Occipital lobe (tissue), 2 donors: ENCODE measurements around the gene RC3H2. TPM values are rescaled to one million over a fixed set of nuclear protein-coding genes. Genes with fewer than 3 reads are reported as not detected.

ENCODE experiments used
- DNase-seq: peaks from one replicate; lab custom pipeline; 2025; lab: John Stamatoyannopoulos, UW
- total RNA-seq: library from RNA; depleted of rRNA; stranded (reverse); fragments of >200 nt; gene quantifications from one replicate; pipeline ENCODE4 v1.2.3, GENCODE V29; 2014

The RC3H2 gene, protein sequence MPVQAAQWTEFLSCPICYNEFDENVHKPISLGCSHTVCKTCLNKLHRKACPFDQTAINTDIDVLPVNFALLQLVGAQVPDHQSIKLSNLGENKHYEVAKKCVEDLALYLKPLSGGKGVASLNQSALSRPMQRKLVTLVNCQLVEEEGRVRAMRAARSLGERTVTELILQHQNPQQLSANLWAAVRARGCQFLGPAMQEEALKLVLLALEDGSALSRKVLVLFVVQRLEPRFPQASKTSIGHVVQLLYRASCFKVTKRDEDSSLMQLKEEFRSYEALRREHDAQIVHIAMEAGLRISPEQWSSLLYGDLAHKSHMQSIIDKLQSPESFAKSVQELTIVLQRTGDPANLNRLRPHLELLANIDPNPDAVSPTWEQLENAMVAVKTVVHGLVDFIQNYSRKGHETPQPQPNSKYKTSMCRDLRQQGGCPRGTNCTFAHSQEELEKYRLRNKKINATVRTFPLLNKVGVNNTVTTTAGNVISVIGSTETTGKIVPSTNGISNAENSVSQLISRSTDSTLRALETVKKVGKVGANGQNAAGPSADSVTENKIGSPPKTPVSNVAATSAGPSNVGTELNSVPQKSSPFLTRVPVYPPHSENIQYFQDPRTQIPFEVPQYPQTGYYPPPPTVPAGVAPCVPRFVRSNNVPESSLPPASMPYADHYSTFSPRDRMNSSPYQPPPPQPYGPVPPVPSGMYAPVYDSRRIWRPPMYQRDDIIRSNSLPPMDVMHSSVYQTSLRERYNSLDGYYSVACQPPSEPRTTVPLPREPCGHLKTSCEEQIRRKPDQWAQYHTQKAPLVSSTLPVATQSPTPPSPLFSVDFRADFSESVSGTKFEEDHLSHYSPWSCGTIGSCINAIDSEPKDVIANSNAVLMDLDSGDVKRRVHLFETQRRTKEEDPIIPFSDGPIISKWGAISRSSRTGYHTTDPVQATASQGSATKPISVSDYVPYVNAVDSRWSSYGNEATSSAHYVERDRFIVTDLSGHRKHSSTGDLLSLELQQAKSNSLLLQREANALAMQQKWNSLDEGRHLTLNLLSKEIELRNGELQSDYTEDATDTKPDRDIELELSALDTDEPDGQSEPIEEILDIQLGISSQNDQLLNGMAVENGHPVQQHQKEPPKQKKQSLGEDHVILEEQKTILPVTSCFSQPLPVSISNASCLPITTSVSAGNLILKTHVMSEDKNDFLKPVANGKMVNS
- 125 TPM for total RNA-seq

DNA sequence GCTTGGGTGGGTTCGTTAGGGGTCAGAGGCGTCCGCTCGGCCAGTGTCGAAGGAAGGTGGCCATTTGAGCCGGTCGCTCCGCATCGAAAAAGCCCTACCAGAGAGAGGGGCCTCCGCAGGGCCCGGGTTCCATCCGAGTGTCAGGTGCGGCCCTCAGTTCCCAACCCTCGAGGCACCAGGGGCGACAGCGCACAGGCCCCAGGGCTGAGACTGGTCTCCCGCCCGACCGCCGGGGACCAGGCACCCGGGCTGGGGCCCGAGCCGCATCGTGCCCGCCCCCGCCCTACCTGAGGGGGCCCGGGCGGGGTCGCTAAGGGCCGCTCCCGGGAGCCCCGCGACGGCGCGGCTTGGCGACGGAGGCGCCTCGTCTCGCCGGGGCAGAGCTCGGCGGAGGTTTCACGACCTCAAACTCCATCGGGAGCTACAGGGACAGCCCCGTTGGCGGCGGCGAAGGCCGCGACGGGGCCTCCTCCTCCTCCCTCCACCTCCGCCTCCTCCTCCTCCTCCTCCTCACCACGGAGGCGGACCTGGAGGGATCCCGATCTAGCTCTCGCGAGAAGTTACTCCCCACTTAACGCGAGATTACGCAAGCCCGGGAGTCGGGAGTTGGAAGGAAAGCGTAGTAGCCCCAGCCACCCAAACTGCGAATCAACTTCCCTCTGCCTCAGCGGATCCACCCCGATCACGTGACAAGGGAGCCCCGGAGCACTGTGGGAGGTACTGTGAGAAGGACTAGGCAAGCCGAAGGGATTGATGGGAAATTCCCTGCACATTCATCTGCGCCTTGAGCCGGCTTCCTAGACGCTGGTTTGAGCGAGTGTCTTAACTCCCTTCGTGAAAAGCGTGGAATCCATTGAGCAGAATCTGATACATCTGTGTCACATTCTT is at the start of gene RC3H2:
RC3H2 (minus strand) TSS at position 537 of the 888 bp plus-strand sequence. CDS start 7,850 bp downstream, outside the sequence.
- peak; percentile 100 for DNase-seq

DNA sequence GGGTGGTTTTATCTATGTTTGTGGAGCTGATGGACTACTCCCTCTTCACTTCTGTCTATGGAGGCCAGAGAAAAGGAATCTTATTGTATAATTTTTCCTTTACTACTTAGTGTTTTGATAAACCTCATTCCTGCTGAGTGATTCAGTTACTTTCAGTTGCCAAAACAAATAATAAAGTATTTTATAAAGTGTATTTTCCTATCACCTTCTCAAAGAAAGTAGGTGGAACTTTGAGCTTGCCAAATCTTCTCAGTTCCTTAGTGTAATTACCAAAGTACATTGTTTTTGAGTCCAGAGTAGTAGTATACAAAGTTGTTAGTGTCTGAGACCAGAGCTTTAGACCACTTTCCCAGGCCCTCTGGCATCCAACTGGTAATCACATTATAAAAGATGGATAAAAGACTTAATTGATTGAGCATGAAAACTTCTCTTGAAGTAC is 49.1 kb upstream of the RC3H2 start:
- no peak for DNase-seq

DNA sequence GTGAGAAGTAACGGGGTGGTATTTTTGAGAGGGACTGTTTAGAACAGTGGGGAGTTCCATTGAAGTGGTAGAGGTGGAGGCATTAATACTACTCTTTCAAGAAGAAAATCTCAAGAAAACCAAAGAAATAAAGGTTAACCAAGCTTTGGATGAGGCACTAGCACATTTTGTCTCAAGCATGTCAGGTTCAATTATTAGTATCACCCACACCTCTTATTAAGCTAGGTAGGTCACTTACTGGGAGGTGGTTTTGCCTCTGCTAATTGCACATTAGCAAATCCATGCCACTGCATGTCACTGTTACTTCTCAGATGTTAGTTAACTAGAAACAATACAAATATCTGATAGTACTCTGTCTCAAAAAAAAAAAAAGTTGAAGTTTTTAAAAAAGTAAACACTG is 45.9 kb upstream of the RC3H2 start:
- no peak for DNase-seq

DNA sequence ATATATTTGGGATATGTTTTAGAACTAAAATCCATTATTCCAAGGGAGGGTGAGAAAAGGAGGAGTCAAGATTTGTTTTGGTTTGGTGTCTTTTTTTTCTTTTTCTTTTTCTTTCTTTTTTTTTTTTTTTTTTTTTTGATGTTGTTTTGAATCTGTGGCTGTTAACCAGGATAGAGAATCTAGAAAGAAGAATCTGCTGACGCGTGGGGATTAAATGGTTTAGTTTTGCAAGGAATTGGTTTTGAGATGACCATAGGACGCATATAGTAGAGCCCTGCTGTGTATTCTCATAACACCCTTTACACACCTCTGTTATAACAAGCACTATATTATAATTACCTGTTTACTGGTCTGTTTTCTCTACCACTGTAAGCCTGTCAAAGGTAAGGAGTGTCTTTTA is 45.1 kb upstream of the RC3H2 start:
- DNase-seq: no peak

DNA sequence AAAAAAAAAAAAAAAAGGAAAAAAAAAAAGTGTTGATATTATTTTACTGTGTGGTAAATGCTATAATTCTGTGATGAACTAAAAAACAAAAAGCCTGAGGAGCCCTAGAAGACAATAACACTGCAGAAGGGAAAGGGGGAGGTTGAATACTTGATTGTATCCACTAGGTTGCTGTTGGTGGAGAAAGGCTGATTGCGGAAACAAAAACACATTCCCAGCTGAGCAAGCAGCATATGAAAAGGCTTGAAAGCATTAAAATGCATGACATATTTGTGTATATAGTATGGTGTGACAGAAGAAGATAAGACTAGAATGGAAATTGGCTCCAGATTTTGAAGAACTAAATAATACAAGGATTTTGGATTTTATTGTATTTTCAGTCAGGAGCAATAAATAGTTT is 44.5 kb upstream of the RC3H2 start:
- no peak for DNase-seq

DNA sequence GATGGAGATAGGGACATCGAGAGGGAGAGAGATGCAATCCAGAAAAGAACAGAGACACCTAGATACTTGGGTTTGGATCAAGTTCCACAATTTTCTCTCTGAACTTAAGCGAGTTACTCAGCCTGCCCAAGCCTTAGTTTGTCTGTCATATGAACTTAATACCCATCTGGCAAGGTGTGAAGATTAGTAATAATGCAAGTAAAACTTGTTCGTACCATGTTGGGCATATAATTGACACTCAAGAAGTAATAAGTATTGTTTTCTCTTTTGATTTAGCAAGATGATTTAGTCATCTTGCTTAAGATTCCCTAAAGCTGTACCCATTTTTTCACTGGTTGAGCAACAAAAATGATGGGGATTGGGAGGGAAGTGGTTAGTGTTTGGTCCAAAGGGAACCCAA is 43.2 kb upstream of the RC3H2 start:
- no peak for DNase-seq

DNA sequence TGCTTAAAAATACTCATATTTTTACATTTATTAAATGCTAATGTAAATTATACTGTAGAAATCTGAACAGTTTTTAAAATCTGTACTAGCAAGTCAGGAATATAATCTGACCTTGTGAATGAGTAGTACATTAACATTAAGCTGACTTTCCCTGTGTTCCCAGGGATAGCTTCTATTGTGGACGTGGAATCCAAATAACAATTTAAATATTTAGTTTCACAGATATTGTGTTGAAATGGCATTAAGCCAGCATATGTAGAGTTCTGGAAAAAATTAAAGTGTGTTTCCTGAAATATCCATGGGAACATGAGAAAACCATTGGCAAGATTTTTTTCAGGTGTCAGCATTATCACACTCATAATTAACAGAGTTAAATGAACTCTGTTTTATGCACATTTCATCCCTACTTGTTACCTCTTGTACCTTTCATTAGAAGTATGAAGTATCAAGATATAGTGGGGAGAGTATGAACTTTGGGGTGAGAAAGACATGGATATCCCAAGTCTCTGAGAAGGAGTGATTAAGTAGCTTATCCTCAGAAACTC is 41.4 kb upstream of the RC3H2 start:
- no peak for DNase-seq

DNA sequence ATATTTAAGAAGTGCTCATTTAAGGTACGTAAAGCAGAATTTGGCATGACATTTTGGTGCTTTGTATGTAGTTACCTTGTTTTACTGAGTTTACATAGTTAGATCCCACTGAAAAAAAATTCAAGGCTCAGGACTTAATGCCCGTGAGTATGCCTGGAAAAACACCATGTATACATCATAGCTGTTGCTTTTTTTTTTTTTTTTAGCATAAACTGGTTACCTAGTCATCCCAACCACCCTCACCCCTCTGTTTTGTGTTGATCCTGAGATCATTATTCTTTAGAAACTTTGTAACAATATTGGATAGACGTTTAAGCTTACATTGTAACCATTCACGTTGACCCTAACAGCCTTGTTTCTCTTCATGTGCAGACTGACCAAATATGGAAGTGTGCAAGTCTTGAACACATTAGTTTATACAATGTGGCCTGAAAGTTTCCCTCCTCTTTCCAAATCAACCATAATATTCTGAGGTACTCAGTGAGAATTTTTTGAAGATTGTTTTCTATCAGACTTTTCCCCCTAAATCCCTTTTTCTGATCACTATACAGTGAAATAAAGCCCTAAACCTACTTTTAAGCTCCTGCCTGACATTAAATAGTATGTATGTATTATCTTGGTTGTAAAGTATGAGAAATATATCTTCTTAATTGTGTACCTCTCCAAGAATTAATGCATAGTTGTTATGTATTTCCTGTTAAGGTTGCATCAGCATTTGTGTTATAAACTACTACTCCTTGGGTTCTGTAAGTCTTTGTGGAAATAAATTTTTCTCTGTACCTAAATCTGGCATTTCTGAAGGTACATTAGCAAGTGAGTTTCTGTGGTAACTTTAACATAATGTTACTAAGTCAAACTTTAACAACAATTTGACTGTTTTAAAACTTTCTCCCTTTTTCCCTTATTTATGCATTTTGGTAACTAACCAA is 40.1 kb upstream of the RC3H2 start:
- no peak for DNase-seq

DNA sequence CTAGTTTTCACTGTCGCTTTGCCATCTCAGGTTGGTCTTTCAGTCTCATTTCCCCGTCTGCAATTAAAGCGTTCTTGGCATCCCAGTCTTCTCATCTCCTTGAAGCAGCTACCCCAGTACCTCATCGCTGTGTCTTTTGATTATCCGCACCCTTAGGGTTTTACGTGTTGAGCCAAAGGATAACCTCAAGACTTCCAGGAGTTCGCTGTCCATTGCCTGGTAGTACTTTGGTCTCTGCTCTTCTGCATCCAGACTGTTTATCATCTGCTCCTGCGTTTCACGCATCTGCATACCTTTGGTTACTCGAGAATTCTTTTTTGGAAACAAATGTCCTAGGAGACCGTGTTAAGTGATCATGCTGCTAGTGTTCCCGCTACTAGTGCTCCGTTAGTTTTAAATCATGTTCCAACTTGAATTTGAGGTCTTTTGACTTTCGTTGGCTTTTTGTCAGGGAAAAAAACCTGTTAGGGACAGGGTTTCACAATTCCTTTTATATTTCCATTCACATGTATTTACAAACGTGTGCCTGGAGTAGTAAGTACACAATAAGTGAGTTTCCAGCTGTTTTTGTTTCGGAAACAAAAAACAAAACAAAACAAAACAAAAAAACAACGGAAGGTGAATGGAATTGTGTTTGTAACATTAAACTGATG is 36.5 kb upstream of the RC3H2 start:
- peak; percentile 17 for DNase-seq

DNA sequence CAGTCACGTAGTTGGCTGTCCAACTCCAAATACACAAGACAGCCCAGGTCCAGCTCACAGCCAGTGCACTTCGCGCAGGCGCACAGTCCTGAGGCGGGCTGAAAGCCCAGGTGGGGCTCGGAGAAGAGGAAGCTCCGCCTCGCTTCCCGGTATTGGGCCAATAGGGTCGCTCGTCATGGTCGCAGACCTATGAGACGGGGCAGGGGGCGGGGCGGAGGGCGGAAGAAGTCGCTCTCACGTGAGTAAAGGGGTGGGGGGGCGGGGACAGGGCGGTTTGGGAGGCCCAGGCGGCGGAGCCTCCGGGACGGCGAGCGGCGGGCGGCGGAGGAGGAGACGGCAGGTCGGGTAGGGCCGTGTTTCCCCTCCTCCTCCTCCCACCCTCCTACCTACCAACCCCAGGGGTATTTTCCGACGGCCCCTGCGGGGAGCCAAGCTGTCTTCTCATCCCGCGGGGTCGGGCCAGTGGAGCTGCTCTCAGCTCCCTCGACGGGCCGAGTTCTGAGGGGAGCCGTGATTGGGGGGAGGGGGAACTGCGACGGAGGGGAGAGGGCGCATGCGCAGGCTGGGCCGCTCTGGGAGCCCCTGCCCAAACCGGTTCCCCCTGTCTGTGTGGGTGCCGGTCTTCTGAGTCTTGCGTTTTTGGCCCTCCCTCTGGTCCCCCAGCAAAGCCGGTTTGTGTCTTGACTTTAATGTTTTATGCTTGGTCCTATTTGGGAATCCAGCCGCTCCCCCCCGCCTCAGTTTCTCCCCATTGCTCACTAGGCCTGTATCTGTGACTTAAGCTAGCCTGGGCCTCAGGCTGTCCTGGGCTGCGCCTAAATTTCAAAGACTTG is 35.8 kb upstream of the RC3H2 start, which contains the start of gene RABGAP1:
RABGAP1 (plus strand) TSS at position 272 of the 833 bp plus-strand sequence. CDS start 16,040 bp downstream, outside the sequence.
- peak; percentile 97 for DNase-seq

DNA sequence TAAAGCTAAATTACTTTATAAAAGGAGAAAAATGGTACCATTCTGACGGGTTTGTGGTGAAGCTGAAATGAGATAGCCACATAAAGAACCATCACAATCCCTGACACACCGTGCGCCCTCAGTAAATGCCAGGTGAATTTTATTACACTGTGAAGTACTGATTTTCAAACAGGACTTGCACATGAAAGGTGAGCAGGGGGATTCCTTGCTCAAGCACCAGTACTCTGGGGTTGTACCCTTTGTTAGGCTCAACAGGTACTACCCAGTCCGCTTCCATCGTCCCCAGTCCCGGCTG is 35.2 kb upstream of the RC3H2 start:
- DNase-seq: no peak

DNA sequence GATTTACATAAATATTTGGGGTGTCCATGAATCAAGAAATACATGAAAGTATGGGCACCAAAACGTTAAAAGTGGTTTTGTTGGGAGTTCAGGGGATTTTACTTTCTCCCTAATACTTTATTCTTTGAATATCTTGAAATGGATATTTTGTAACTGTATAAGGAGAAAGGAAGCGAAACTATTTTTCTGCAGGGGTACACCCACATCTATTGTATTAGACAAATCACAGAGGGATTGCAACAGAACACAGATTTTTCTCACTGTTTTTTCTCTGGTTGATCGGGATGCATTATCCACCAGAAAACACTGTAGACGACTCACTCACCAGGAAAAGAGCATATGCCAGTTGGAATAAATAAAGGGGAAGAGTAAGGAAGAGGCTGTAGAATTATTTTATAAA is 34.4 kb upstream of the RC3H2 start:
- DNase-seq: no peak

DNA sequence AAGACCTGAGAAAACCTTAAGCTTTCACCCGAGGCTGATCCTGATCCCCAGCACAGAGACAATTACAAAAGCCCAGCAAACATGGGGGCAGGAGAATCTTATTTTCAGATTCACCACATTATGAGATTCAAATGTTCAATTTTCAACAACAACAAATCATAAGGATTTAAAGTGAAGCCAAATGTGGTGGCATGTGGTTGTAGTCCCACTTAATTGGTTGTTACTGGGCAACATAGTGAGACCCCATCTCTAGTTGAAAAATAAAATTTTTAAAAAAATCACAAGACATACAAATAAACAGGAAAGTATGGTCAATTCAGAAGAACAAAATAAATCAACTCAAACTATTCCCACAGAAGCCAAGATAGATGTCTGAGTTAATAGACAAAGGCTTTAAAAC is 31.7 kb upstream of the RC3H2 start:
- DNase-seq: no peak

DNA sequence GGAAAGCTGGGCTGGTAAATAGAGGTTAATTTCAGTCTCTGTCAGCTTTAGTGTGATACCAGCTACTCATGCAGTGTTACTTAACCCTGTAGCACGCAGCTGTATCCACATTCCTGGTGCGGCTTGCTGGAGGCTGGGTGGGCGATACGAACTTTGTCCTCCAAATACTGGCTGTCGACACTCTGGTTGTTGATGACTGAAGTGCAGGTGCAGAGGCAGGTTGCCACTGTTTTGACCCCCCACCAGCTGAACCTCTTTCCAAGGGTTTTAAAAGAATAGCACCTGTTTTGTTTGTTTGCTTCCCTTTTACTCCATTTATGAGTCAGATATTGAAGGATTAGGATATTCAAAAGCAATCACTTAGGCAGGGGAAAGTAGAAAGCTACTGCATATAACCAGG is 31.3 kb upstream of the RC3H2 start:
- DNase-seq: no peak

DNA sequence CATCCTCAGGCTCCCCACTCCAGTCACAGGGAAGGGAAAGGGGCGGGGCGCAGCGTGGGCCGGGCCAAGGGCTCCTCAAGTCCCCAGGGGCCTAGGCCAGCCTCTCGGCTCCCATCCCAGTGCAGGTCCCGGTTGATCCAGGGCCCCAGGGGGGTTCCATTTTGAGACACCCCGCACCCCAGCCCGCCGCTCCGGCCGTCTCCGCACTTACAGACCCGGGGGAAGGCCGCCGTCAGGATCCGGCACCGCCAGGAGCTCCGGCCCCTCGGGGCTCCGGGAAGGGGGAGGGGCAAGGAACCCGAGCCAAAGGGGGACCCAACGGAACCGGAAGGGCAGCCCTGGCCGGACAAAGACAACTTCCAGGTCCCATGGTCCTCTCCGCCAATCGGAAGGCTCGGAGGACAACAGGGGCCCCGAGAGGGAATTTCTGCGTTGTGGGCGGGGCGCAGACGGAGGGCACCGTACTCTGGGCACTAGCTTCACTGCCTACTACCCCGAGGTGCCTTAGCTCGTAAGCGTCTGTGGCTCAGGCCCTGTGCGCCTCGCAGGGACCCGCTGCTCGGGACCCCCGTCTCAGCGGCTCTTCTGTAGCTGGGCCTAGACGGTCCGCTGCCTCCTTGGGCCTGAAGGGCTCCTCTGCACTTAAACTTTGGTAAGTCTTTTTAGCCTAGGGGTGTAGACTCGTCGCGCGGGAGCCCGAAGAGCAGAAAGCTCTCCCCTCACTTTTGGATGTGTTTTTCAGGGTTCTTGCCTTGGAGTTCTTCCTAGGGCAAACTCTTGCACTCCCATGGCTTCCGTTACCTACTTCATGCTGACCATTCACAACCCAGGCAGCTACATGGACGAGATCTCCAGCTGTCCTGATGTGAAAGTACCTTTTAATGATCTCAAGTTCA is 26.3 kb upstream of the RC3H2 start, which contains the start of gene ZBTB26:
ZBTB26 (minus strand) TSS at position 287 of the 896 bp plus-strand sequence. CDS start 11,578 bp downstream, outside the sequence.
- peak; percentile 92 for DNase-seq

DNA sequence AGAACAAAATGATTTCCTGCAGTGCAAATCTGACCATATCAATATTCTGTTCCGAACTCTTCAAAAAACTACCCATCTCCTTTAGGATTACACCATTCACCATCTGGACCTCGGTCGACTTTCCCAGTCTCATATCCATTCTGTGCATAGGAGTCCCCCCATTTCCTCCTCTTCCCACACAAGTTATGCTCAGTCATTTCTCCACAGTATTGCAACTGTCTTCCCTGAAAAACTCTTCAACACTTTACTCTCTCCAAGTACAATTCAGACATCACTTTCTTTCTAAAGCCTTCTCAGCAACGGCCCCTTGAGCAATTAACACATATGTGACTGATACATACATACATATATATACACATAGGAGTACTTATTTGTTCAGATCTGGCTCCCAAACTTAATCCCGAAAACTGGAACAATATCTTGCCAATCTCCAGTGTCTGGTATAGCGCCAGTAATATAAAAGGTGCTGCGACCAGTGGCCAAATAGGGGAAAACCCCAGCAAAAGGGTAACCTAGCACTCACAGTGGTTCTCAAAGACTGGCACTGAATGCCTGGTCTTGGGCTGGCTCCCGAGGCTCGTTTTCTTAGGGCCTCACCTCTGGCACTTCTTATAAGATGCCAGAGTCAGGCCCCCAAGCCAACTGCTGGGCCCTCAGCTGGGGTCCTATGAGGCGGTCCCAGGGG is 25.5 kb upstream of the RC3H2 start:
- DNase-seq: no peak
